BLaER1 treated with 17β-estradiol and CSF1 and Interleukin-3, amounts not matched to agents 10 nM and 100 nM (cell line): Measurements from ENCODE around the gene COL2A1.
A peak's percentile ranks its signal among the peaks of the same experiment; 100 is the strongest.

ENCODE experiments used
- H3K27ac ChIP-seq, 11 experiments: shearing (Covaris generic); formaldehyde crosslinking; 2 replicates each; pipeline ENCODE4 v1.8.1; 2022
- H3K27me3 ChIP-seq, 11 experiments: shearing (Covaris generic); formaldehyde crosslinking; 2 replicates each; pipeline ENCODE4 v1.8.1; 2022
- H3K36me3 ChIP-seq, 11 experiments: shearing (Covaris generic); formaldehyde crosslinking; 2 replicates each; pipeline ENCODE4 v1.8.1; 2022
- H3K4me1 ChIP-seq, 10 experiments: shearing (Covaris generic); formaldehyde crosslinking; 2 replicates each; pipeline ENCODE4 v1.8.1; 2022
- H3K4me2 ChIP-seq, 11 experiments: shearing (Covaris generic); formaldehyde crosslinking; 2 replicates each; pipeline ENCODE4 v1.8.1; 2022
- H3K4me3 ChIP-seq, 10 experiments: shearing (Covaris generic); formaldehyde crosslinking; 2 replicates each; pipeline ENCODE4 v1.8.1; 2022
- H3K9ac ChIP-seq, 11 experiments: shearing (Covaris generic); formaldehyde crosslinking; 2 replicates each; pipeline ENCODE4 v1.8.1; 2022
- H3K9me3 ChIP-seq, 11 experiments: shearing (Covaris generic); formaldehyde crosslinking; replicated peaks in 1 of 11; 2 replicates each; pipeline ENCODE4 v1.8.1; 2022
- H4K20me1 ChIP-seq, 11 experiments: shearing (Covaris generic); formaldehyde crosslinking; 2 replicates each; pipeline ENCODE4 v1.8.1; 2022
- Cebpa-rat ChIP-seq, 11 experiments: shearing (Covaris generic); IDR thresholded peaks; 2 replicates each; pipeline ENCODE4 v1.8.1; 2022

The COL2A1 gene

GRCh38 chr12:47944685-47945340 lies 59.5 kb downstream of the COL2A1 start:
- Histone ChIP-seq H3K36me3 (no peaks in the 10 kb centered on the region), H3K9ac (no peak overlapping the region), H3K27me3 (peaks cover 0 to 27% (median 0%) of the 10 kb centered on the region in 11 experiments; a peak in 7 of 22 replicates), H3K4me3 (no peak overlapping the region), H4K20me1 (peaks cover 0 to 9% (median 0%) of the 10 kb centered on the region in 11 experiments; a peak in 1 of 22 replicates), H3K9me3 (no peaks in the 10 kb centered on the region), H3K4me2 (no peak overlapping the region), H3K4me1 (peaks cover 23 to 49% (median 38%) of the 10 kb centered on the region in 10 experiments), H3K27ac (no peak overlapping the region)
- no peak for TF ChIP-seq Cebpa-rat (IDR thresholded peaks at IDR 0.05)

GRCh38 chr12:47943623-47944340 lies 60.5 kb downstream of the COL2A1 start:
- Histone ChIP-seq H4K20me1 (peaks cover 0 to 9% (median 0%) of the 10 kb centered on the region in 11 experiments; a peak in 1 of 22 replicates), H3K9ac (no peak overlapping the region), H3K4me1 (peaks cover 26 to 50% (median 46%) of the 10 kb centered on the region in 10 experiments), H3K9me3 (no peaks in the 10 kb centered on the region), H3K36me3 (no peaks in the 10 kb centered on the region), H3K4me3 (no peak overlapping the region), H3K27ac (no peak overlapping the region), H3K27me3 (peaks cover 0 to 27% (median 0%) of the 10 kb centered on the region in 11 experiments; a peak in 7 of 22 replicates), H3K4me2 (peak overlapping the region in 8 of 11 experiments; percentile 84 to 99 (median 94); a peak in 10 of 22 replicates)
- no peak for TF ChIP-seq Cebpa-rat (IDR thresholded peaks at IDR 0.05)

GRCh38 chr12:47942614-47943225 lies 61.6 kb downstream of the COL2A1 start:
- H3K4me3 ChIP-seq, result peak overlapping the region in 4 of 10 experiments; percentile 21 to 51 (median 28); a peak in 4 of 20 replicates
- peaks cover 0 to 9% (median 0%) of the 10 kb centered on the region in 11 experiments; a peak in 1 of 22 replicates for H4K20me1 ChIP-seq
- peaks cover 37 to 61% (median 57%) of the 10 kb centered on the region in 10 experiments for H3K4me1 ChIP-seq
- H3K9me3 ChIP-seq, result no peaks in the 10 kb centered on the region
- no peak overlapping the region for H3K27ac ChIP-seq
- peaks cover 0 to 27% (median 0%) of the 10 kb centered on the region in 11 experiments; a peak in 7 of 22 replicates for H3K27me3 ChIP-seq
- no peaks in the 10 kb centered on the region for H3K36me3 ChIP-seq
- H3K9ac ChIP-seq, result no peak overlapping the region
- TF ChIP-seq Cebpa-rat (IDR thresholded peaks at IDR 0.05), result no peak
- peak overlapping the region; percentile 82 to 99 (median 93) for H3K4me2 ChIP-seq

GRCh38 chr12:47941871-47942613 lies 62.2 kb downstream of the COL2A1 start:
- H3K27me3 ChIP-seq, result peaks cover 0 to 27% (median 0%) of the 10 kb centered on the region in 11 experiments; a peak in 7 of 22 replicates
- H3K27ac ChIP-seq, result peak overlapping the region in 4 of 11 experiments; percentile 30 to 43 (median 37); a peak in 4 of 22 replicates
- H4K20me1 ChIP-seq, result peaks cover 0 to 9% (median 0%) of the 10 kb centered on the region in 11 experiments; a peak in 1 of 22 replicates
- H3K9ac ChIP-seq, result peak overlapping the region in 6 of 11 experiments; percentile 10 to 61 (median 50); a peak in 11 of 22 replicates
- peak overlapping the region; percentile 11 to 55 (median 35); a peak in 13 of 20 replicates for H3K4me3 ChIP-seq
- no peak for TF ChIP-seq Cebpa-rat (IDR thresholded peaks at IDR 0.05)
- peak overlapping the region; percentile 82 to 99 (median 93) for H3K4me2 ChIP-seq
- no peaks in the 10 kb centered on the region for H3K9me3 ChIP-seq
- H3K4me1 ChIP-seq, result peaks cover 39 to 67% (median 62%) of the 10 kb centered on the region in 10 experiments
- H3K36me3 ChIP-seq, result no peaks in the 10 kb centered on the region

GRCh38 chr12:47941475-47941780 lies 62.8 kb downstream of the COL2A1 start:
- no peak for TF ChIP-seq Cebpa-rat (IDR thresholded peaks at IDR 0.05)
- H3K27me3 ChIP-seq, result peaks cover 0 to 27% (median 0%) of the 10 kb centered on the region in 11 experiments; a peak in 7 of 22 replicates
- peak overlapping the region in 5 of 10 experiments; percentile 11 to 55 (median 41); a peak in 6 of 20 replicates for H3K4me3 ChIP-seq
- H3K36me3 ChIP-seq, result no peaks in the 10 kb centered on the region
- H3K4me2 ChIP-seq, result peak overlapping the region; percentile 82 to 99 (median 93)
- peak overlapping the region in 4 of 11 experiments; percentile 30 to 43 (median 37); a peak in 3 of 22 replicates for H3K27ac ChIP-seq
- peaks cover 39 to 68% (median 61%) of the 10 kb centered on the region in 10 experiments for H3K4me1 ChIP-seq
- H4K20me1 ChIP-seq, result peaks cover 0 to 9% (median 0%) of the 10 kb centered on the region in 11 experiments; a peak in 1 of 22 replicates
- H3K9ac ChIP-seq, result peak overlapping the region in 5 of 11 experiments; percentile 10 to 61 (median 51); a peak in 8 of 22 replicates
- no peaks in the 10 kb centered on the region for H3K9me3 ChIP-seq

GRCh38 chr12:47940773-47941474 lies 63.4 kb downstream of the COL2A1 start:
- peaks cover 0 to 27% (median 0%) of the 10 kb centered on the region in 11 experiments; a peak in 7 of 22 replicates for H3K27me3 ChIP-seq
- H3K4me2 ChIP-seq, result peak overlapping the region; percentile 82 to 99 (median 93)
- no peak overlapping the region for H3K4me3 ChIP-seq
- H3K36me3 ChIP-seq, result no peaks in the 10 kb centered on the region
- peak overlapping the region in 2 of 11 experiments; percentile 51 to 61; a peak in 2 of 22 replicates for H3K9ac ChIP-seq
- H4K20me1 ChIP-seq, result peaks cover 0 to 9% (median 0%) of the 10 kb centered on the region in 11 experiments; a peak in 1 of 22 replicates
- TF ChIP-seq Cebpa-rat (IDR thresholded peaks at IDR 0.05), result no peak
- peak overlapping the region in 3 of 11 experiments; percentile 30 to 38 (median 36); a peak in 3 of 22 replicates for H3K27ac ChIP-seq
- H3K4me1 ChIP-seq, result peaks cover 39 to 68% (median 61%) of the 10 kb centered on the region in 10 experiments
- H3K9me3 ChIP-seq, result no peaks in the 10 kb centered on the region

GRCh38 chr12:47939009-47939601 lies 65.2 kb downstream of the COL2A1 start:
- Histone ChIP-seq H3K27ac (peak overlapping the region in 8 of 11 experiments; percentile 45 to 78 (median 57); a peak in 13 of 22 replicates), H3K9me3 (no peaks in the 10 kb centered on the region), H3K36me3 (no peaks in the 10 kb centered on the region), H3K4me2 (peak overlapping the region; percentile 69 to 92 (median 81)), H3K27me3 (peaks cover 0 to 27% (median 0%) of the 10 kb centered on the region in 11 experiments; a peak in 7 of 22 replicates), H3K9ac (peak overlapping the region in 2 of 11 experiments; percentile 45 to 47; a peak in 1 of 22 replicates), H3K4me1 (peaks cover 39 to 68% (median 61%) of the 10 kb centered on the region in 10 experiments), H4K20me1 (peaks cover 0 to 9% (median 0%) of the 10 kb centered on the region in 11 experiments; a peak in 1 of 22 replicates), H3K4me3 (no peak overlapping the region)
- no peak for TF ChIP-seq Cebpa-rat (IDR thresholded peaks at IDR 0.05)
